Measurements from ENCODE around the gene HAGHL.

DNA sequence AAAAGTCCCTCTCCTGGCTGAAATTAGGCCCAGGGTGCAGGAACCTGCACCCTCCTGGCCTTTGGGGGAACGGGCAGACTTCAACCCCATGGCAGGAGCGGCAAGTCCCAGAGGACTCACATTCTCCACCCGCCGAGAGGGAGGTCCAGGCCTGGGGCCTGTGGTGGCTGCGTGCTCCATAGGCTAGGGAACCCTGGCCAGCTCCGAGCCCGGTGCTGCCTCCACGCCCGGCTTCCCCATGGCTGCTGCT lies 793 bp upstream of the HAGHL start:
- TF ChIP-seq, protein P1, sequence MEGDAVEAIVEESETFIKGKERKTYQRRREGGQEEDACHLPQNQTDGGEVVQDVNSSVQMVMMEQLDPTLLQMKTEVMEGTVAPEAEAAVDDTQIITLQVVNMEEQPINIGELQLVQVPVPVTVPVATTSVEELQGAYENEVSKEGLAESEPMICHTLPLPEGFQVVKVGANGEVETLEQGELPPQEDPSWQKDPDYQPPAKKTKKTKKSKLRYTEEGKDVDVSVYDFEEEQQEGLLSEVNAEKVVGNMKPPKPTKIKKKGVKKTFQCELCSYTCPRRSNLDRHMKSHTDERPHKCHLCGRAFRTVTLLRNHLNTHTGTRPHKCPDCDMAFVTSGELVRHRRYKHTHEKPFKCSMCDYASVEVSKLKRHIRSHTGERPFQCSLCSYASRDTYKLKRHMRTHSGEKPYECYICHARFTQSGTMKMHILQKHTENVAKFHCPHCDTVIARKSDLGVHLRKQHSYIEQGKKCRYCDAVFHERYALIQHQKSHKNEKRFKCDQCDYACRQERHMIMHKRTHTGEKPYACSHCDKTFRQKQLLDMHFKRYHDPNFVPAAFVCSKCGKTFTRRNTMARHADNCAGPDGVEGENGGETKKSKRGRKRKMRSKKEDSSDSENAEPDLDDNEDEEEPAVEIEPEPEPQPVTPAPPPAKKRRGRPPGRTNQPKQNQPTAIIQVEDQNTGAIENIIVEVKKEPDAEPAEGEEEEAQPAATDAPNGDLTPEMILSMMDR (IDR thresholded peaks at IDR 0.05; ENCODE audit: low read length): no peak
- no peak for TF ChIP-seq EZH2 (IDR thresholded peaks at IDR 0.05; ENCODE audit: borderline replicate concordance, low read length)

Data from OCI-LY1 (cell line).